ENCODE results near the gene SLC25A4. TPM values are rescaled to one million over a fixed set of nuclear protein-coding genes. Genes with fewer than 3 reads are reported as not detected.
"Not testable (repeated sequence)": the region's sequence is repeated elsewhere in the genome, so short reads cannot be mapped to it uniquely, and the experiment has no call there.

Gene SLC25A4
- total RNA-seq, 1 experiment from 2014 or later, result 13.7 TPM

DNA sequence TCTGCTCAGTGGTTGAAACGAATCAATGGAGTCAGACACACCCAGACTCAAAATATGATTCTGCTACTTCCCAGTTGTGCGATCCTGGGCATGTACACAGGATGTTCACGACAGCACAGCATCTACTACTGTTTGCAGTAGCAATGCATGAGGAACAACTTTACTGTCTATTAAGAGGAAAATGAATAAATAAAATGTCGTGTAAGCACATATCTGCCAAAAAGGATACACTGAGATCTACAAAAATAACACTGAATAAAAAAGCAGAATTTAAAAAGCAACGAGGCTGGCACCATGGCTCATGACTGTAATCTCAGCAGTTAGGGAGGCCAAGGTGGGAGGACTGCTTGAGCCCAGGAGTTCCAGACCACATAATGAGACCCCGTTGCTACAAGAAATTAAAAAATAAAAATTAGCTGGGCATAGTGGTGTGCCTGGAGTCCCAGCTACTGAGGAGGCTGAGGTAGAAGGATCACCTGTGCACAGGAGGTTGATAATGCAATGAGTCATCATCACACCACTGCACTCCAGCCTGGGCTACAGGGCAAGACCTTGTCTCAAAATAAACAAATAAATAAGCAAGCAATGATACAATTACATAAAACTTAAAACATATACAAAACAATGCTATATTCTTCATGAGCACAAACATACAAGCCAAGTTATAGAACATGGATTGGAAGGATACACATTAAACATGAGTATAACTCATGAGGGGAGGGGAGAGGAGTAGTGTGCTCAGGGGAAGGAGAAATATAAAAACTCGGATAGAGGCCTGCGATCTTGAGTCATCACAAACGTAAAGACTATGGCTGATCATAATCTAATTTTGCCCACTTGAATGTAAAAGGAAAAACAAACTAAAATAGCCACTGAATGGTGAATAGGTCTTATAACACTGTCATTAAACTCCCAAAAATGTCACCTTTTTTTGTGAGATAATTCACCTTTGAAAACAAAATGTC is 52.1 kb downstream of the SLC25A4 start:
- Histone ChIP-seq H3K27me3 (no peaks in the 10 kb centered on the region), H3K36me3 (peaks cover 8% of the 10 kb centered on the region), H3K9me3 (no peaks in the 10 kb centered on the region), H3K4me3 (no peak overlapping the region)
- DNase-seq, result no peak

DNA sequence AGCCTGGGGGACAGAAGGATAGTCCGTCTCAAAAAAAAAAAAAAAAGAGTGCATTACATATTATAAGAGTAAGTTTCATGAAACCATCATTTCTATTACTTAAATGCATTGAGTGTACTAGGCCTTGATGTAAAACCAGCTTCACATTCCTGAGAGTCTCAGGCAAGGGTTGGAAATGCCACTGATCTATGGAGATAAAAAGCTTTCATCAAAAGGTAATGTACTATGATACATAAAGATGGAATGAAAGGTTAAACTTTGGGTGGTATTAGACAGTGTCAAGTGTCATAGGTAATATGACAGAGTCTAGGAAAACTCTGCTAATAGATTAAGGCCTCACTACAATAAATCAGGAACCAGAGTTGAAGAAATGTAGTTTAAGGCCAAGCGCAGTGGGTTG is 53.4 kb downstream of the SLC25A4 start:
- Histone ChIP-seq H3K4me3 (no peak overlapping the region), H3K36me3 (peaks cover 7% of the 10 kb centered on the region)
- no peak for DNase-seq

DNA sequence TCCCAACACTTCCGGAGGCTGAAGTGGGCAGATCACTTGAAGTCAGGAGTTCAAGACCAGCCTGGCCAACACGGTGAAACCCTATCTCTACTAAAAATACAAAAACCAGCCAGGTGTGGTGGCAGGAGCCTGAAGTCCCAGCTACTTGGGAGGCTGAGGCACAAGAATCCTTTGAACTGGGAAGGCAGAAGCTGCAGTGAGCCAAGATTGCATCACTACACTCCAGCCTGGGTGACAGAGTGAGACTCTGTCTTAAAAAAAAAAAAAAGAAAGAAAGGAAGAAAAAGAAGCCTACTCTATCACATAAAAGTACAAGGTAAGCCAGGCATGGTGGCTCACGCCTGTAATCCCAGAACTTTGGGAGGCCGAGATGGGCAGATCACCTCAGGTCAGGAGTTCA is 55.1 kb downstream of the SLC25A4 start:
- not testable (repeated sequence) for H3K4me3 ChIP-seq, DNase-seq, H3K27me3 ChIP-seq, H3K36me3 ChIP-seq, H3K9me3 ChIP-seq

More for the DNA sequence above, 53.4 kb downstream of the SLC25A4 start:
- Histone ChIP-seq H3K9me3 (no peaks in the 10 kb centered on the region), H3K27me3 (no peaks in the 10 kb centered on the region)

Other genes with a start within 250 kb of the SLC25A4 start
- not detected in 2 replicates for gene HELT, start 124.8 kb upstream of the SLC25A4 start, total RNA-seq (2014; rRNA removed; shearing (Covaris generic); ENCODE audit: low replicate concordance)
- 15.0 and 24.3 TPM in 2 replicates for gene CFAP97, start 60.7 kb downstream of the SLC25A4 start, total RNA-seq (2014; rRNA removed; shearing (Covaris generic); ENCODE audit: low replicate concordance)
- 8.2 and 9.0 TPM in 2 replicates for gene SNX25, start 66.3 kb downstream of the SLC25A4 start, total RNA-seq (2014; rRNA removed; shearing (Covaris generic); ENCODE audit: low replicate concordance)